Erythroblast (primary cell): ENCODE results near the gene APBB2.

Experiments used
- GATA1 ChIP-seq: IDR thresholded peaks from 2 replicates; pipeline ENCODE4 v1.6.1; 2011; ENCODE audit warnings: low read depth, mild to moderate bottlenecking, control low read depth, low read length, moderate library complexity
- POLR2A ChIP-seq: IDR thresholded peaks from 2 replicates; pipeline ENCODE4 v1.6.1; 2011; ENCODE audit warnings: mild to moderate bottlenecking, low read length

GRCh38 chr4:41000356-41000755 is 214.0 kb downstream of the APBB2 start:
- TF ChIP-seq POLR2A (no peak), GATA1 (no peak)
